AG08396 (cell line): ENCODE measurements around the gene CDRT15.
A peak's percentile ranks its signal among the peaks of the same experiment; 100 is the strongest.
"Not testable (repeated sequence)": the region's sequence is repeated elsewhere in the genome, so short reads cannot be mapped to it uniquely, and the experiment has no call there.

ENCODE experiments used
- DNase-seq: peaks from one replicate; pipeline ENCODE4 v3.0.0; 2012; ENCODE audit warnings: low spot score, mixed read lengths

The CDRT15 gene

GRCh38 chr17:14206891-14207290, 29.8 kb downstream of the CDRT15 start:
- no peak for DNase-seq

DNA sequence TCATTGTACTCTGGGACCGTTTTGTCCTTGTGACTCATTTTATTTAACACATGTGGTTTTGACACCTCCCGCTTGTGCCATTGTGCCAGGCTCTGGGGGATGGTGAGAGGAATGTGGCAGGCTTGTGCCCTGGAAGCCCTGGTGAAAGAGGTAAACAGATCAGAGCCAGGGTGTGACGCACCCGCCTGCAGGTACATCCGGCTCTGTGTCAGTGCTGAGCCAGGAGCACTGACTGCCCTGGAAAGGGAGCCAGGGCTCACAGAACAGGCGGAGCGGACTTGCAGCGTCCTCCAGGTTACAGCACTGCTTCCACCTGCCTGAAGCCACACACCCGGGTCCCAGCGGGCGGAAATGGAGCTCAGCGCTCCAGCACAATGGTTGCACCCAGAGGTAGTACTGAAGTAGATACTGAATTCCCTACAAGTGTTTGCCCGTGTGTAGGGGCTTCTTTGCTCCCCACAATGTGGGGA, 30.6 kb downstream of the CDRT15 start:
- DNase-seq = no peak

DNA sequence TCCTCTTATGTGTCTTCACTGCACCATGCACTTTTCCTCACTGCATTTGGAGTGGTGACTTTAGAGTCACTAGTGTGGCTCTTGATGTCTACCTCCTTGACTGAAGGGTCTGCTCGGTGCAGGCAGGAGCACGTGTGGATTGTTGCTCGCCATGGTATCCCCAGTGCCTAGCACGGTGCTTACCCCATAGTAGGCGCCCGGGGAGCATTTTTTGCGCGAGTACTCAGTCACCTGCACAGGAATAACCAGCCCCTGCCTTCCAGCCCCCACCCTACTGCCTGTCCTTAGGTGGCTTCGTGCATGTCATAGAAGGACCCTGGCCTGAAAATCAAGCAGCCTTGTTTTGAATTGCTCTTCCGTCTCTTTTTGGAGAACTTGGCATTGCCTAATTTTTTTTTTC, 31.3 kb downstream of the CDRT15 start:
- no peak for DNase-seq

GRCh38 chr17:14204546-14204945, 32.1 kb downstream of the CDRT15 start:
- DNase-seq = no peak

GRCh38 chr17:14204084-14204483, 32.6 kb downstream of the CDRT15 start:
- DNase-seq = no peak

- no peak for DNase-seq
These were observed 33.3 kb downstream of the CDRT15 start for GRCh38 chr17:14203388-14203787.

DNA sequence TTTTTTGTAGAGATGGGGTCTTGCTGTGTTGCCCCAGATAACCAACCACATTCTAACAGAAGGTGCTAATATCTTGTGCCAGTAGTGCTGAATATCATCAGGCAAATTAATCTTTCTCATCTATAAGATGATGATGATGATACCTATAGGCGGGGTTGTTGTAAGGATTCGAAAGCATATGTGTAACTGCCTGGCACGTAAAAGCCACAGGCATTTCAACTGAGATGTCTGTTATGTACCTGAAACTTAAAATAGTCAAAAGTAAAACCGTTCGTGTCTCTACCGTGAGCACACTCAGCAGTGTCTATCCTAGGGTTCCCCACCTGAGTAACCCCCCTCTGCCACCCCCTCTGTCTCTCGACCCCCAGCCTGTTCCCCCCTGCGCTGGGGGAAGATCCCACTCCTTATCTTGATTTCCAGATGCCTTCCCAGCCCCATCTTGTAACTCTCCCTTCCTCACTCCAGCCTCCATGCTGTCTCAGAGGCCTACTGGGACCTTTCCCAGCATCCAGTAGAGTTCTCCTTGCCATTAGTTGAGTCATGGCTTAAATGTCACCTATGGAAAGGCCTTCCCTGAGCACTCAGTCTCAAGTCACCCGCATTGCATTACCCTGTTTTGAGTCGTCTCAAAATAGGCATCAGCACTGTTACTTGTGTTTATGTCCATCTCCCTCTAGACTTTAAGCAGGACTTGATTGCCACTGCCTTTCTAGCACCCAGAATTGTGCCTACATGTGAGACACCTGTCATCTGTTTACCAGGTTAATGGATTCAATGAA, 34.1 kb downstream of the CDRT15 start:
- DNase-seq = no peak

DNA sequence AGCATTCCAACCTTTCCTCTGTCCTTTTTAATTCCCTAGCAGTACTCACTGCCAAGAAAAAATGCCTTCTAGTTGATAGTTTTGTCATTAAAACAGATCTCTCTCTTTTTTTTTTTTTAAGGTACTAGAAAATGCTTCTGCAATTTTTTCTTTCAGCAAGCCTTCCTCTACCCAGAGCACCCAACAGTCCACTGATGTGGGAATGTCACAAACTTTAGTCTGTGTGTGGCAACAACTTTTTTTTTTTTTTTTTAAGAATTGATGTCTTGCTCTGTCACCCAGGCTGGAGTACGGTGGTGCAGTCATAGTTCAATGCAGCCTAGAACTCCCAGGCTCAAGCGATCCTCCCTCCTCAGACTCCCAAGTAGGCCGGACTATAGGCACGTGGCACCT, 34.7 kb downstream of the CDRT15 start:
- DNase-seq = no peak

GRCh38 chr17:14201021-14201987, 35.4 kb downstream of the CDRT15 start:
- no peak for DNase-seq

- no peak for DNase-seq
These were observed 36.3 kb downstream of the CDRT15 start for GRCh38 chr17:14200354-14200753.

DNA sequence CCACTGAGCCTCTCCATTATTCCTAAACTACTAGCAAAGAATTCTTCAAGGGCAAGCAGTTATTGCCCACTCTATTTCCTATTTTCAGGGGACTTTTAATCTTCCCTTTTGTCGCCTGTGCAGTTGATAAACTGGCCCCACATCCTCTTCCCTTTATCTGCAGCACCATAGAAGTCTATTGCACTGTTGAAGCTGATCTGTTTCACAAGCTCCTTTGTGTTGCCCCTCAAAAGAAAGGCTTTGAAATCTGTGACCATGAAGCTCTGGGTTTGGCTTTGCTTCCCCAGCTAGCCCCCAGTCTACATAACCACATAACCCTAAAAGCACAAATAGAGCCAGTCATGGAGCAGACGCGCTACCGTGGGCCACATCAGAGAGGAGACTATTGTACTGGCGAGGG, 37.1 kb downstream of the CDRT15 start:
- DNase-seq = no peak

DNA sequence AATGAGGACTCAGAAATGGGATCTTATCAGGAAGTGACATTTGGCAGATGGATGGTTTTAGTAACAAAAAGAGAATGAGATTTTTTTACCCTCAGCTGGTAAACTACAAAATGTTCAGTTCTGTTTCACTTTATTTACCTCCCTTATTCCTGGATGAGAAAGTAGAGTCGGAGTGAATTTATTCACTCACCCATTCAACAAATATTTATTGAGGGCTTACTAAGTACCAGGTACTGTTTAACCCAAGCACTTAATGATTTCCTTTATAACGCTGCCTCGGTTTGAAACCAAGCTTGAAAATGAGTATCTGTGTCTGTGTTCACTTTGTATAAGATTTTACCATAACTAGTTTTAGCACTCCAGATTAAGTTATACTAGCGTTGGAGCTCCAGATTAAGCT, 38.1 kb downstream of the CDRT15 start:
- DNase-seq = no peak

DNA sequence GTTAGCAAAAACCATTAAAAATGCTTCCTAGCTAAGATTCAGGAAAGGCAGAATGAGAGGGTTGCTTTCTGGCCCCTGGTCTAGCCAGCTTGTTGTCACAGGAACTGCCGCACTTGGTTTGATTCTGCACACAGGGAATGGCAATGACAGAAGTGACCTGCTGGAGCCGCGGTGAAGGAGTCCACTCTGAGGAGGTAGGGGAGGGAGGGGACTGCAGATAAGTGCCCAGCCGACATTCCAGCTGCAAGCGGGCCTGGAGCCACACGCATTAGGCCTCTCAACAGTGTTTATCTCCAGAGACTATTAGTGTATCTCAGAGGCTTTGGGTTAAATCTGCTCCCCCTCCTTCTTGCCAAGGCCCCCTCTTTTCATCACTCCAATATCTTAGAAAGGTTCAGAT, 38.6 kb downstream of the CDRT15 start:
- DNase-seq = no peak

DNA sequence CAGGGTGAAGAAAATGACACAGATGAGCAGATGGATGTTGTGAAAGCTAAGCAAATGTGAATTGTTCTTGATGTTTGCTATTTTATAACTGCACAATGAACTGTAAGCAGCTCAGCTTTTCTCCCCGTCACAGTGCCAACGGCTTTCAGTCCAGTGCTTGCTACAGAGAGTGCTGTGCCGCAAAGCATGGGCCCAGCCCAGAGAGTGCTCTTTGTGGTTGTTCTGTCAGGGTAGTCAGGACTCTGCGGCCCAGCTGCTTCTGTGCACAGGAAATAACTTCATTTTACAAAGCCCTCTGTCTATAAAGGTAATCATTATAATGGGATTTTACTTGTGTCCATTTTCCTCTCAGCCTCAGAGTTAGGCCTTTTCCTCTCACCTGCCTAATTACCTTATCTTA, 39.1 kb downstream of the CDRT15 start:
- DNase-seq = no peak

DNA sequence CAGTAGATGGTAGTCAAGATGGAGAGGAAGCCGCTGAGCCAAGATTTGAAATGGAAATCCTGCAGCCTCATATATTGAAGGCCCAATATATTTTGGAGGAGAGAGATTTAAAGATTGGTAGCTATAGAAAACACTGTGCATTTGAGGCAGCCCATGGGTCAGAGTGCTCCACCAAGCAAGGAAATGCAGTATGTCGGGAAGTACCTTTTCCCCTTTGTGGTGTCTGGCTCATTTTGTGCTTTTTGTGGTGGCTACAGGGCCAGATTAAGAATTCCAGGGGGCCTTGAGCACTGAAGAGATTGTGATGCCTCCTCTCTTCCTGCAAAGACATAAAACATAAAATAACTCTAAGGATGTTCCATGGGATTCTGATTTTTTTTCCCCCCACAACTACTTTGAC, 39.6 kb downstream of the CDRT15 start:
- DNase-seq = no peak

DNA sequence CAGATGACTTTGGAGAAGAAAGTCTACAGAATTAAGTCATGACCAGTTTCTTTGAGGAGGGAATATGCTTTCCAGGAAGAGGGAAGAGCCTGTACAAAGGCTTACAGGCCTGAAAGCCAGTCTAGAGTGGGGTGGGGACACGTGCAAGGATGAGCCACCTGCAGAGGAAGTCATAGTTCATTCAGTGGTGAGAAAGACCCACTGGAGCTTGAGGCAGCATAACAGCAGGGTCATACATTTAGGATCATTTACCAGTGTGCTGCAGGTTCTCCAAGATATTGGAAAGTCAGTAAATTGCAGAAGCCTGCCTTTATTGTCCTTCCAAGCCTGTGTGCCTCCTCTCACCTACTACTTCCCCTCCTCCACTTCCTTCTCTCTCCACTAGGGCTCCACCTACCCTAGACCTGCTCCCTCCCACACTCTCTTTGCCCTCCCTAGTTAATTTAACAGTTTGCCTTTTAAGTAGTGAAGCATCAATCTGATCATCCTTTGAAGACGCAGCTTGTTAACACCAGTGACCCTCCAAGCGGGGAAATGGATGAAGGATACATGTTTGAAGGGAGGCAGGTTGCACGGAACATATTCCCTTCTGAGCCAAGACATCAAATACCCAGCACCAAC, 40.2 kb downstream of the CDRT15 start:
- DNase-seq = peak; percentile 0

GRCh38 chr17:14192636-14193344, 43.9 kb downstream of the CDRT15 start:
- not testable (repeated sequence) for DNase-seq

- DNase-seq = not testable (repeated sequence)
These were observed 44.6 kb downstream of the CDRT15 start for GRCh38 chr17:14192039-14192438.

GRCh38 chr17:14191469-14191868, 45.2 kb downstream of the CDRT15 start:
- not testable (repeated sequence) for DNase-seq

- DNase-seq = not testable (repeated sequence)
These were observed 45.9 kb downstream of the CDRT15 start for GRCh38 chr17:14190774-14191173.

DNA sequence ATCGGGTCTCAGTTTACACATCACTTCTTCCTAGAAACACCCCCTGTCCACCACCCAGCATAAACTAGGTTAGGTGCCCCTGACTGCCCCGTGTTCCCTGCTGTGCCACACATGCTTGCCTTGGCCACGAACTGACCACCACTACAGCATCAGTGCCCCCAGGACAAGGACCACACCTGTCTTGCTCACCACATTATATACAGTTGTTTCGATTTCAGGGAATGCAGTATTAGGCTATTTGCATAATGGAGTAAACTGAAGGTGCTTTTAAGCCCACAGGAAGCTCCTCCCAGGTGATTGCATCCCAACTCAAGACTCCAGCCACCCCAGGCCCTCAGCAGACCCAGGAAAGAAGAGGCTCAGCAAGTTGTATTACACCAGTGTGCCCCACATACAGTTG, 50.2 kb downstream of the CDRT15 start:
- not testable (repeated sequence) for DNase-seq
